ENCODE data around the gene CACNA1B.
"Not testable (repeated sequence)": the region's sequence is repeated elsewhere in the genome, so short reads cannot be mapped to it uniquely, and the experiment has no call there.

The CACNA1B gene

GRCh38 chr9:137890768-137891587, 13.4 kb downstream of the CACNA1B start:
- DNase-seq = not testable (repeated sequence)

GRCh38 chr9:137891588-137892423, 14.2 kb downstream of the CACNA1B start:
- no peak for DNase-seq

- no peak for DNase-seq
Observed at GRCh38 chr9:137892424-137893191, 15.0 kb downstream of the CACNA1B start.

GRCh38 chr9:137893670-137894069, 16.1 kb downstream of the CACNA1B start:
- no peak for DNase-seq

GRCh38 chr9:137899551-137900360, 22.2 kb downstream of the CACNA1B start:
- no peak for DNase-seq

- DNase-seq = no peak
Observed at GRCh38 chr9:137900584-137901310, 23.2 kb downstream of the CACNA1B start.

- no peak for DNase-seq
Observed at GRCh38 chr9:137902646-137903045, 25.1 kb downstream of the CACNA1B start.

GRCh38 chr9:137905740-137906139, 28.2 kb downstream of the CACNA1B start:
- DNase-seq = no peak

- DNase-seq = no peak
Observed at GRCh38 chr9:137907776-137908175, 30.2 kb downstream of the CACNA1B start.

GRCh38 chr9:137912671-137913070, 35.1 kb downstream of the CACNA1B start:
- DNase-seq = no peak

GRCh38 chr9:137913132-137913531, 35.5 kb downstream of the CACNA1B start:
- DNase-seq = no peak

- DNase-seq = no peak
Observed at GRCh38 chr9:137913771-137914767, 36.5 kb downstream of the CACNA1B start.

GRCh38 chr9:137916540-137916939, 39.0 kb downstream of the CACNA1B start:
- DNase-seq = no peak

- no peak for DNase-seq
Observed at GRCh38 chr9:137917116-137917515, 39.5 kb downstream of the CACNA1B start.

- DNase-seq = no peak
Observed at GRCh38 chr9:137917795-137918194, 40.2 kb downstream of the CACNA1B start.

GRCh38 chr9:137918331-137919094, 40.9 kb downstream of the CACNA1B start:
- DNase-seq = no peak

- no peak for DNase-seq
Observed at GRCh38 chr9:137919095-137919465, 41.5 kb downstream of the CACNA1B start.

- DNase-seq = no peak
Observed at GRCh38 chr9:137919649-137920141, 42.1 kb downstream of the CACNA1B start.

- no peak for DNase-seq
Observed at GRCh38 chr9:137920753-137921152, 43.2 kb downstream of the CACNA1B start.

Measured in stimulated activated CD4-positive, alpha-beta T cell treated with anti-CD3 and anti-CD28 coated beads, Interleukin-2, amount 100 ng/mL, for 48 hours (primary cell).